ENCODE results near the gene TSPAN16.

The TSPAN16 gene

GRCh38 chr19:11295665-11296245, at the start of gene TSPAN16:
Gene TSPAN16 (plus strand): TSS chr19:11296160. CDS start chr19:11296298, 138 bp downstream.
- DNase-seq (ENCODE audit: low spot score), result no peak

- DNase-seq (ENCODE audit: low spot score), result no peak
Observed at GRCh38 chr19:11246941-11247340, 49.0 kb upstream of the TSPAN16 start.

GRCh38 chr19:11247391-11247790, 48.6 kb upstream of the TSPAN16 start:
- no peak for DNase-seq (ENCODE audit: low spot score)

- no peak for DNase-seq (ENCODE audit: low spot score)
Observed at GRCh38 chr19:11247934-11248333, 48.0 kb upstream of the TSPAN16 start.

GRCh38 chr19:11248852-11249251, 47.1 kb upstream of the TSPAN16 start:
- no peak for DNase-seq (ENCODE audit: low spot score)

GRCh38 chr19:11251217-11251616, 44.7 kb upstream of the TSPAN16 start:
- DNase-seq (ENCODE audit: low spot score), result no peak

GRCh38 chr19:11251650-11252314, 44.2 kb upstream of the TSPAN16 start:
- peak; percentile 81 for DNase-seq (ENCODE audit: low spot score)

GRCh38 chr19:11252665-11253355, 43.1 kb upstream of the TSPAN16 start:
- no peak for DNase-seq (ENCODE audit: low spot score)

GRCh38 chr19:11254666-11255065, 41.3 kb upstream of the TSPAN16 start:
- no peak for DNase-seq (ENCODE audit: low spot score)

GRCh38 chr19:11256189-11256588, 39.8 kb upstream of the TSPAN16 start:
- DNase-seq (ENCODE audit: low spot score), result no peak

- no peak for DNase-seq (ENCODE audit: low spot score)
Observed at GRCh38 chr19:11257846-11258380, 38.0 kb upstream of the TSPAN16 start.

GRCh38 chr19:11260996-11261395, 35.0 kb upstream of the TSPAN16 start:
- no peak for DNase-seq (ENCODE audit: low spot score)

- no peak for DNase-seq (ENCODE audit: low spot score)
Observed at GRCh38 chr19:11261431-11261970, 34.5 kb upstream of the TSPAN16 start.

GRCh38 chr19:11261971-11262839, 33.8 kb upstream of the TSPAN16 start, which contains the start of gene DOCK6:
Gene DOCK6 (minus strand): TSS chr19:11262524. CDS start chr19:11262440, 84 bp downstream.
- no peak for DNase-seq (ENCODE audit: low spot score)

- no peak for DNase-seq (ENCODE audit: low spot score)
Observed at GRCh38 chr19:11263726-11264125, 32.2 kb upstream of the TSPAN16 start.

- peak; percentile 92 for DNase-seq (ENCODE audit: low spot score)
Observed at GRCh38 chr19:11264452-11265176, 31.3 kb upstream of the TSPAN16 start.

GRCh38 chr19:11265177-11265784, 30.7 kb upstream of the TSPAN16 start:
- no peak for DNase-seq (ENCODE audit: low spot score)

- DNase-seq (ENCODE audit: low spot score), result no peak
Observed at GRCh38 chr19:11265785-11266236, 30.1 kb upstream of the TSPAN16 start.

- DNase-seq (ENCODE audit: low spot score), result no peak
Observed at GRCh38 chr19:11267316-11268085, 28.5 kb upstream of the TSPAN16 start.
